Sigmoid colon (tissue), 3 donors: ENCODE measurements around the gene INTS6.

Experiments used
- POLR2A ChIP-seq, 2 donors: fragments of 450-650 bp; IDR thresholded peaks; one replicate each; pipeline ENCODE4 v1.6.1; 2016; ENCODE audit warnings: antibody characterized with exemption in 2 of 2, mild to moderate bottlenecking in 2 of 2, moderate library complexity in 2 of 2
- TF ChIP-seq, protein P1 (sequence below), 4 experiments: fragments of 450-650 bp in 3 of 4; fragments of 200-600 bp in 1 of 4; IDR thresholded peaks; one replicate each; pipeline ENCODE4 v1.5.1; 2016 to 2019; ENCODE audit warnings: antibody characterized with exemption in 4 of 4, mild to moderate bottlenecking in 3 of 4, moderate library complexity in 2 of 4

DNA sequence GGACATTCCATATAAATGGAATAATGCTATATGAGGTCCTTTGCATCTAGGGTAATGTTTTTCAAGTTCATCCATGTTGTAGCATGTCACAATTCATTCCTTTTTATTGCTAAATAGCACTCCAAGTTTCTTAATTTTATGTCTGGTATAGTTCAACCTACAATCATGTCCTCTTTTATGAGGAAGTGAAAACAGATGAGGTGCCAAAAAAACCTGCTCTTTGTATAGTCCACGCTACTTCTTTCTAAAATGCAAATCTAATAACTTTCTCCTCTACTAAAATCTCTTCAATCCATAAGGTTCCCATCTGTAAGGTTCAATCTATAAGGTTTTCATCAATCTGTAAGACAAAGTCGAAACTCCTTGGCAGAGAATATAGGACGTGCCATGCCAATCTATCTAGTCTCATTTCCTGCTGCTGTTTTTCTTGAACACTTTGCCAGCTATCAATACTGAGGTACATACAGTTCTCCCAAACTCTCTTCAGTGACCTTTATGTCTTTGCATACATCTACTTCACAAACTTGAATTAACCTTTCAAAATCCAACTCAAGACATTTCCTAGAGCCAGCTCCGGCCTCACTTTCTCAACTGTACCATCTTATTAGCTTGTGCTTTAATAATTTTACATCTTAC lies 33.7 kb downstream of the INTS6 start:
- TF ChIP-seq, protein P1, sequence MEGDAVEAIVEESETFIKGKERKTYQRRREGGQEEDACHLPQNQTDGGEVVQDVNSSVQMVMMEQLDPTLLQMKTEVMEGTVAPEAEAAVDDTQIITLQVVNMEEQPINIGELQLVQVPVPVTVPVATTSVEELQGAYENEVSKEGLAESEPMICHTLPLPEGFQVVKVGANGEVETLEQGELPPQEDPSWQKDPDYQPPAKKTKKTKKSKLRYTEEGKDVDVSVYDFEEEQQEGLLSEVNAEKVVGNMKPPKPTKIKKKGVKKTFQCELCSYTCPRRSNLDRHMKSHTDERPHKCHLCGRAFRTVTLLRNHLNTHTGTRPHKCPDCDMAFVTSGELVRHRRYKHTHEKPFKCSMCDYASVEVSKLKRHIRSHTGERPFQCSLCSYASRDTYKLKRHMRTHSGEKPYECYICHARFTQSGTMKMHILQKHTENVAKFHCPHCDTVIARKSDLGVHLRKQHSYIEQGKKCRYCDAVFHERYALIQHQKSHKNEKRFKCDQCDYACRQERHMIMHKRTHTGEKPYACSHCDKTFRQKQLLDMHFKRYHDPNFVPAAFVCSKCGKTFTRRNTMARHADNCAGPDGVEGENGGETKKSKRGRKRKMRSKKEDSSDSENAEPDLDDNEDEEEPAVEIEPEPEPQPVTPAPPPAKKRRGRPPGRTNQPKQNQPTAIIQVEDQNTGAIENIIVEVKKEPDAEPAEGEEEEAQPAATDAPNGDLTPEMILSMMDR (IDR thresholded peaks at IDR 0.05) = no peak
- TF ChIP-seq POLR2A (IDR thresholded peaks at IDR 0.05) = no peak
